ENCODE measurements around the gene FGG. TPM values are rescaled to one million over a fixed set of nuclear protein-coding genes. Genes with fewer than 3 reads are reported as not detected.
A peak's percentile ranks its signal among the peaks of the same experiment; 100 is the strongest.

Gene FGG
- total and polyA plus RNA-seq, 2 of the 13 experiments (the other 11 are each of a cell fraction or from before 2014, with no cell fraction given): 1,037 to 2,423 TPM

DNA sequence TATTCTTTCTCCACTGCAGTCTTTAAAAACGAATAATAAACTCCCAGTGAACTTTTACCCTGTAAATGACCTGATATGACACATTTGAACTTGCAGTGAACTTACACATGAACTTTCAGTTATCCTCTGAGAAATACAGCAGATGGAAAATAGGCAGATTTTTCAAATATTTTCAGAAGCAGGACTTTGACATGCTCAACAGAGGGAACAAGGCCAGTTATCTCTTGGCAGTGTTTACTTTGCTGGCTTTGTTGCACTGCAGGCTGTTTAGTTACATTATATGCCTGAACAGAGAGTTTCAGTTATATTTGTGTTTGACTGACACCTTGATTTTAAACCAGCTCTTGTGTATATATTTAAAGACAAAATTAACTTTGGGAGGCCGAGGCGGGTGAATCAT is 47.6 kb upstream of the FGG start (continued):
- no peak for TF ChIP-seq CBX5 (CRISPR knock-in tag; IDR thresholded peaks at IDR 0.05; ENCODE audit: borderline replicate concordance)
- TF ChIP-seq ZNF639 (CRISPR knock-in tag; conservative IDR thresholded peaks at IDR 0.05): no peak
- TF ChIP-seq ZNF816 (CRISPR knock-in tag; IDR thresholded peaks at IDR 0.05; ENCODE audit: borderline replicate concordance): no peak; the same call in 1 of the 2 replicates
- no peak for TF ChIP-seq SRY (CRISPR knock-in tag; IDR thresholded peaks at IDR 0.05)
- TF ChIP-seq ZNF761 (CRISPR knock-in tag; conservative IDR thresholded peaks at IDR 0.05): 0 out of 2 replicates have a peak, but pooled peaks have one; percentile 60
- TF ChIP-seq CHD2 (IDR thresholded peaks at IDR 0.05; ENCODE audit: low read depth, low read length): no peak
- TF ChIP-seq CCAR2 (optimal IDR thresholded peaks at IDR 0.05; ENCODE audit: low read depth, low read length): no peak
- TF ChIP-seq HNF1B (CRISPR knock-in tag; IDR thresholded peaks at IDR 0.05): no peak; the same call in 1 of the 2 replicates
- no peak for TF ChIP-seq AGO1 (IDR thresholded peaks at IDR 0.05; ENCODE audit: low read depth, low read length, poor library complexity, severe bottlenecking)
- TF ChIP-seq KLF15 (CRISPR knock-in tag; IDR thresholded peaks at IDR 0.05; ENCODE audit: borderline replicate concordance): no peak
- TF ChIP-seq, protein P1, sequence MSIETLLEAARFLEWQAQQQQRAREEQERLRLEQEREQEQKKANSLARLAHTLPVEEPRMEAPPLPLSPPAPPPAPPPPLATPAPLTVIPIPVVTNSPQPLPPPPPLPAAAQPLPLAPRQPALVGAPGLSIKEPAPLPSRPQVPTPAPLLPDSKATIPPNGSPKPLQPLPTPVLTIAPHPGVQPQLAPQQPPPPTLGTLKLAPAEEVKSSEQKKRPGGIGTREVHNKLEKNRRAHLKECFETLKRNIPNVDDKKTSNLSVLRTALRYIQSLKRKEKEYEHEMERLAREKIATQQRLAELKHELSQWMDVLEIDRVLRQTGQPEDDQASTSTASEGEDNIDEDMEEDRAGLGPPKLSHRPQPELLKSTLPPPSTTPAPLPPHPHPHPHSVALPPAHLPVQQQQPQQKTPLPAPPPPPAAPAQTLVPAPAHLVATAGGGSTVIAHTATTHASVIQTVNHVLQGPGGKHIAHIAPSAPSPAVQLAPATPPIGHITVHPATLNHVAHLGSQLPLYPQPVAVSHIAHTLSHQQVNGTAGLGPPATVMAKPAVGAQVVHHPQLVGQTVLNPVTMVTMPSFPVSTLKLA (IDR thresholded peaks at IDR 0.05): no peak
- peak; percentile 93 for TF ChIP-seq TEAD3 (CRISPR knock-in tag; optimal IDR thresholded peaks at IDR 0.05; ENCODE audit: borderline replicate concordance)
- TF ChIP-seq USF2 (IDR thresholded peaks at IDR 0.05; ENCODE audit: low read depth, low read length): no peak
- no peak for TF ChIP-seq USF2 (CRISPR knock-in tag; IDR thresholded peaks at IDR 0.05; ENCODE audit: borderline replicate concordance)
- peak; percentile 74 for TF ChIP-seq NR2F6 (IDR thresholded peaks at IDR 0.05)
- peak; percentile 80 for TF ChIP-seq NR2F6 (CRISPR knock-in tag; IDR thresholded peaks at IDR 0.05)
- TF ChIP-seq ZNF207 (IDR thresholded peaks at IDR 0.05; ENCODE audit: borderline replicate concordance): no peak
- TF ChIP-seq HES4 (CRISPR knock-in tag; IDR thresholded peaks at IDR 0.05; ENCODE audit: borderline replicate concordance): no peak
- TF ChIP-seq ZNF235 (CRISPR knock-in tag; IDR thresholded peaks at IDR 0.05; ENCODE audit: borderline replicate concordance): no peak
- TF ChIP-seq HIVEP1 (CRISPR knock-in tag; IDR thresholded peaks at IDR 0.05): no peak
- peak; percentile 62; the same call in 1 of the 2 replicates for TF ChIP-seq TFAP4 (IDR thresholded peaks at IDR 0.05; ENCODE audit: borderline replicate concordance, low read depth)
- no peak for TF ChIP-seq ZNF24 (IDR thresholded peaks at IDR 0.05)
- TF ChIP-seq PAF1 (CRISPR knock-in tag; IDR thresholded peaks at IDR 0.05): no peak

Measured in HepG2 (cell line).